Brain microvascular endothelial cell (primary cell): ENCODE measurements around the gene FARS2.

Experiments used
- DNase-seq: peaks from one replicate; pipeline ENCODE4 v3.0.0-alpha.2; 2020
- H3K27ac ChIP-seq: fragments of 250-450 bp; sonication (Bioruptor Pico); 2 replicates; pipeline ENCODE4 v1.5.1; 2020; ENCODE audit warnings: mild to moderate bottlenecking, moderate library complexity
- H3K27me3 ChIP-seq: fragments of 250-450 bp; sonication (Bioruptor Pico); replicated peaks from 2 replicates; pipeline ENCODE4 v1.5.1; 2020; ENCODE audit warnings: mild to moderate bottlenecking
- H3K36me3 ChIP-seq: fragments of 250-450 bp; sonication (Bioruptor Pico); replicated peaks from 2 replicates; pipeline ENCODE4 v1.5.1; 2020; ENCODE audit warnings: mild to moderate bottlenecking
- H3K4me3 ChIP-seq: 2 replicates; pipeline ENCODE4 v1.5.1; 2011; ENCODE audit warnings: low read depth, mild to moderate bottlenecking, control low read depth, low read length, moderate library complexity
- CTCF ChIP-seq: IDR thresholded peaks from 2 replicates; pipeline ENCODE4 v1.5.1; 2011; ENCODE audit warnings: low read depth, mild to moderate bottlenecking, moderate library complexity, low read length, control low read depth, inconsistent platforms; ENCODE audit errors: missing control alignments
- in situ Hi-C: cut with HindIII; loops from 2 replicates; pipeline ENCODE4 v1.10.0; 2017; ENCODE audit warnings: low sequenced_read_pairs, low pct_ligation_motif_present

FARS2 gene

GRCh38 chr6:5710516-5710915 lies 449.2 kb downstream of the FARS2 start:
- no peak for DNase-seq
- H3K36me3 ChIP-seq, result no peaks in the 10 kb centered on the region
- no peaks in the 10 kb centered on the region for H3K27me3 ChIP-seq
- no peak for TF ChIP-seq CTCF
- no peak overlapping the region for H3K27ac ChIP-seq
- no peak overlapping the region for H3K4me3 ChIP-seq
- in situ Hi-C loops, result no loop called here

- H3K36me3 ChIP-seq, result no peaks in the 10 kb centered on the region
- H3K27me3 ChIP-seq, result no peaks in the 10 kb centered on the region
- H3K27ac ChIP-seq, result no peak overlapping the region
- TF ChIP-seq CTCF, result no peak
- in situ Hi-C loops, result no loop called here
- no peak overlapping the region for H3K4me3 ChIP-seq
- DNase-seq, result no peak
Observed at GRCh38 chr6:5710936-5711335, 449.6 kb downstream of the FARS2 start.

GRCh38 chr6:5712349-5713215 lies 451.3 kb downstream of the FARS2 start:
- no peak for TF ChIP-seq CTCF
- Histone ChIP-seq H3K27me3 (no peaks in the 10 kb centered on the region), H3K4me3 (no peak overlapping the region), H3K36me3 (no peaks in the 10 kb centered on the region), H3K27ac (no peak overlapping the region)
- no peak for DNase-seq
- in situ Hi-C loops, result no loop called here

GRCh38 chr6:5713519-5713918 lies 452.2 kb downstream of the FARS2 start:
- Histone ChIP-seq H3K27ac (no peak overlapping the region), H3K36me3 (no peaks in the 10 kb centered on the region), H3K27me3 (no peaks in the 10 kb centered on the region), H3K4me3 (no peak overlapping the region)
- in situ Hi-C loops, result no loop called here
- no peak for DNase-seq
- no peak for TF ChIP-seq CTCF

GRCh38 chr6:5718231-5718947 lies 457.1 kb downstream of the FARS2 start:
- no peaks in the 10 kb centered on the region for H3K36me3 ChIP-seq
- DNase-seq, result no peak
- TF ChIP-seq CTCF, result no peak
- in situ Hi-C loops, result no loop called here
- H3K27ac ChIP-seq, result no peak overlapping the region
- no peak overlapping the region for H3K4me3 ChIP-seq
- H3K27me3 ChIP-seq, result no peaks in the 10 kb centered on the region
